VCaP (cell line): ENCODE measurements around the gene KRT79.

Experiments
- H3K27ac ChIP-seq: fragments of 450-650 bp; 2 replicates; pipeline ENCODE4 v1.5.1; 2017
- CTCF ChIP-seq: fragments of 450-650 bp; conservative IDR thresholded peaks from 2 replicates; pipeline ENCODE4 v1.5.1; 2017; ENCODE audit warnings: mild to moderate bottlenecking, moderate library complexity

The KRT79 gene

DNA sequence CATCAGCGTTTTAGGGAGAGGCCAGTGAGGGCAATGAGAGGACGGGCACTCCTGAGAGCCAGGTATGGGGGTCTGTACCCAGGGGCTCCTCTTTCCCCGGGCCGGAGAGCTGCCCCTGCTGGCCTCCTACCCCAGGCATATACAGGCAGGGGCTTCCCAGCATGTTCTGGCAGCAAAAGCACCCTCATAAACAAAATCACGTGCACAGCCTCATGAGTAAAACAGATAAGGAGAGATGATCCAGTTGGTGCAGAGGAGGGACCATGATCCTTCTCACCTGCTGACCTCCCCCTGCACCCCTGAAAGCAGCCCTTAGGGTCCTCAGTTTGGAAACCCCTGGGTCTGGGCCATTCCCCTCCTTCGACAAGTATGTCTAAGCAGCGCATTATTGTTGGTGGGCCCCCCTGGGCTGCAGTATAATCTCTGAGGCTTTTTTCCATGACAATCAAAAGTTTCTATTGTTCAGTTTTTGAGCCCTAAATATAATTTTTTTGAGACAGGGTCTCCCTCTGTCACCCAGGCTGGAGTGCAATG lies 15.2 kb downstream of the KRT79 start:
- no peak for TF ChIP-seq CTCF

GRCh38 chr12:52818388-52818787 lies 15.7 kb downstream of the KRT79 start:
- H3K27ac ChIP-seq, result no peak overlapping the region

More for the DNA sequence above, 15.2 kb downstream of the KRT79 start:
- H3K27ac ChIP-seq, result no peak overlapping the region

GRCh38 chr12:52817699-52818238 lies 16.3 kb downstream of the KRT79 start:
- no peak overlapping the region for H3K27ac ChIP-seq
- TF ChIP-seq CTCF, result no peak

More at GRCh38 chr12:52818388-52818787, 15.7 kb downstream of the KRT79 start:
- TF ChIP-seq CTCF, result no peak

DNA sequence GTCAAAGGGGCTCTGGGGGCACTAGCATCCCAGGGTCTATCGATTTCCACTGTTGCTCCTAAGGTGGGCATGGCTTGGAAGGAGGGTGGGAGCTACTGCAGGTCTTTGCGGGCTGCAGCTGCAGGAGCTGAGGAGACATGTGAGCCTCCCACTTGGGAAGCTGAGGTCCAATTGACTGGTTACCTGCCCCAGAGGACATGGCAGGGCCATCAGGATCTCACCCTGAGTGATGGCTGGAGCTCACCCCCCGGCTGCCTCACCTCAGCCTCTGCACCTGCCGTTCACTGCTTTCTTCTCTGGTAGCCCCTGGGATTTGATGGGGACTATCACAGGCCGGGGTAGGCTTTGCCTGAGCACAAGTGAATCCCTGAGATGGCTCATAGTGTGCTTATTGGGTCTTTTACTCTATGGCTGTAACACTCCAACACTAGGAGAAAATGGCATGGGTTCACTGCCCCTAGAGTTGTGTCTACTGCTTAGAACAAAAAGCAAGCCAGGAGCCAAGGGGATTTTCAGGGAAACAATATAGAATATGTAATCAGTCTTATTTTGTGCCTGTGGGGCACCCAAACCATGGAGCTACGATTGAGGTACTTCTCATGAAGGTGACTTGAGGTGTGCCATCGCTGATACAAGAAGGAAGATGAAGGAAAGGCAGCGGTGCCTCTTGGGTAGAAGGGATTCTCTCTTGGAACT lies 17.0 kb downstream of the KRT79 start:
- TF ChIP-seq CTCF, result no peak
- H3K27ac ChIP-seq, result no peak overlapping the region

DNA sequence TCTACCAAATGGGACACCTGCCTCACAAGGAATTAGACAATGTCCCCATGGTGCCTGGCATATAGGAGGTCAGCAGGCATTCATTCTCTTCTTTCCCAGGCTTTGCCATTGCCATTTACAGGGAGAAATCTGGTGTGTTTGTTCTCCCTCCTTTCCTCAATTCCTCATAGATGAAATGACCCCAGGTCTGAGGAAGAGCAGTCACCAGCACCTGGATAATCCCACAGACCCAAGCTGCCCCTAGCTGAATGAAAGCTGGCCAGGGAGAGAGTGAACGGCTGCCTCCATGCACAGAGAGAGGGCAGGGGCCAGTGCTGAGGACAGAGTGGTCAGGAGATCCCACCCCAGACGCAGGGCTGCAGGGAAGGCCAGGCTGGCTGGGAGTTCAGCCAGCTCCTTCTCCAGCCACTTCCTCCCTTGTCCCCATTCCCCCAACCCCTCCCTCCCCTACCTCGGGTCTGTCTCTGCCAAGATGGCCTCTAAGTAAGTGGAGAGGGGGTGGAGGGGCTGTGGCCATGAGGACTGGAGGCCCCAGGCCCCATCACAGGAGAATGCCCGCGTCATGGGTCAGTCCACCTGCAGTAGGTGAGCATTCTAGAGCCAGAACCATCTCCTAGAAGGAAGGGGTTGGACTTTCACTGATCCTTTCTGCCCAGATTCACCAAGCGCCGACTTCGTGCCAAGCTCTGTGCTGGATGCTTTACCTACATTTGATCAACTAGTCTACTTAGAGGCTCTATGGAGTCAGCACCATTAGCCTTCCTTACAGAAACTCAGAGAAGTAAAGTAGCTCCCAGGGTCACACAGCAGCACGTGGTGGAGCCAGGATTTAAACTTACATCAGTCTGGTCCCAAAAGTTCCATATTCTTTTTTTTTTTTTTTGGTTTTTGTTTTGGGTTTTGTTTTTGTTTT lies 18.2 kb downstream of the KRT79 start:
- no peak for TF ChIP-seq CTCF
- no peak overlapping the region for H3K27ac ChIP-seq

DNA sequence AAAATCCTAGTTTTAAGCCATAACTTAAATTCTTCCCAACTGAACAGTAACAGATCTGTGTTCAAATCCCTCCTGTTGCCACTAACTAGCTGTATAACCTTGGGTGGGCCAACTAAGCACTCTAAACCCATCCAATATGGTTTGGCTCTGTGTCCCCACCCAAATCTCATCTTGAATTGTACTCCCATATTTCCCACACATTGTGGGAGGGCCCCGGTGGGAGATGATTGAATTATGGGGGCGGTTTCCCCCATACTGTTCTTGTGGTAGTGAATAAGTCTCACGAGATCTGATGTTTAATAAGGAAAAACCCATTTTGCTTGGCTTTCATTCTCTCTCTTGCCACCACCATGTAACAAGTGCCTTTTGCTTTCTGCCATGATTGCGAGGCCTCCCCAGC lies 18.9 kb downstream of the KRT79 start:
- no peak overlapping the region for H3K27ac ChIP-seq
- TF ChIP-seq CTCF, result no peak

- H3K27ac ChIP-seq, result no peak overlapping the region
- no peak for TF ChIP-seq CTCF
Observed at GRCh38 chr12:52814710-52815155, 19.4 kb downstream of the KRT79 start.
